ENCODE measurements around the gene CISD2. TPM values are rescaled to one million over a fixed set of nuclear protein-coding genes. Genes with fewer than 3 reads are reported as not detected.
"Not testable (repeated sequence)": the region's sequence is repeated elsewhere in the genome, so short reads cannot be mapped to it uniquely, and the experiment has no call there.

The CISD2 gene
- total RNA-seq, 2 donors from 2014 or later, result 14.3 to 14.4 TPM

DNA sequence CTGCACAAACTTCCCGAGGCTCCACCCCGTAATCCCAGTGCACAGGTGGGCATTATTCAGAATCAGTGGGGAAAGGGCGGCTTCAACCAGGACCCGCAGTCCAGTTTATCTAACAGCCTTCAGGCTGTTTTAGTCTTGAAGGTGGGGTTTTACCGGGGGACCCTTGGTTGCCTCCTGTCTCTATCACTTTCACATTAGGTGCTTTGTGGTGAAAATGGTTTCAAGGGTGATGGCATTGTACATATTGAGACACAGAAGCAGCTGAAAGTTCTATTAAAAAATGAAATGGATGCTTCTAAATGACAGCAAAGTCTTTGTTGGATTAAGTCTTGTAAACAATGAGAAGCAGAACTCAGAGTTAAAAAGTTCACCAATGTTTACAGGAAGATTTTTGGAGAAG, 27.8 kb downstream of the CISD2 start:
- not testable (repeated sequence) for H3K27ac Mint-ChIP-seq; H3K36me3 Mint-ChIP-seq (ENCODE audit: low read depth); H3K4me3 Mint-ChIP-seq; H3K9me3 ChIP-seq (ENCODE audit: control insufficient read depth, low read length, poor library complexity, severe bottlenecking); H3K4me1 Mint-ChIP-seq; ATAC-seq; H3K27me3 Mint-ChIP-seq; DNase-seq

DNA sequence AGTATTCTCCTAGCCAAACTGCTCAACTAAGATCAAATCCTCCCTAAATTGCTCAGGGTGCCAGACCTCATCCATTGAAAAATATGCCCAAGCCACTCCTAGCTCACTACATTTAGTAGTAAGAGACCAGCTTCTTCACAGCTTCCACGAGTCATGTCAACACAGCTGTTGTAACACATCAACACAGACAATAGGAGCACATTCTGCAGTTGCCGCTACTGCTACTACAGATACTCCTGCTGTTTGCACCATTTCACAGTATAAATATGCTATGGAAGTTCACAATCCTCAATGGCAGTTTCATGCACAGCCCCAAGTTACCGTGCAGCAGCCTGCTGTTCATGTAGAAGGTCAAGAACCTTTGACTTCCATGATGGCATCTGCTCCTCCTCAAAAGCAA, 28.8 kb downstream of the CISD2 start:
- not testable (repeated sequence) for H3K36me3 Mint-ChIP-seq (ENCODE audit: low read depth); H3K9me3 ChIP-seq (ENCODE audit: control insufficient read depth, low read length, poor library complexity, severe bottlenecking); H3K4me3 Mint-ChIP-seq; H3K4me1 Mint-ChIP-seq; H3K27me3 Mint-ChIP-seq; H3K27ac Mint-ChIP-seq; DNase-seq; ATAC-seq

GRCh38 chr4:102901804-102902203, 33.0 kb downstream of the CISD2 start:
- Mint-ChIP-seq H3K27me3 (no peaks in the 10 kb centered on the region), H3K4me3 (no peak overlapping the region), H3K36me3 (ENCODE audit: low read depth) (no peaks in the 10 kb centered on the region), H3K4me1 (no peaks in the 10 kb centered on the region), H3K27ac (no peak overlapping the region)
- H3K9me3 ChIP-seq (ENCODE audit: control insufficient read depth, low read length, poor library complexity, severe bottlenecking), result no peaks in the 10 kb centered on the region
- ATAC-seq (no peak), DNase-seq (no peak)

DNA sequence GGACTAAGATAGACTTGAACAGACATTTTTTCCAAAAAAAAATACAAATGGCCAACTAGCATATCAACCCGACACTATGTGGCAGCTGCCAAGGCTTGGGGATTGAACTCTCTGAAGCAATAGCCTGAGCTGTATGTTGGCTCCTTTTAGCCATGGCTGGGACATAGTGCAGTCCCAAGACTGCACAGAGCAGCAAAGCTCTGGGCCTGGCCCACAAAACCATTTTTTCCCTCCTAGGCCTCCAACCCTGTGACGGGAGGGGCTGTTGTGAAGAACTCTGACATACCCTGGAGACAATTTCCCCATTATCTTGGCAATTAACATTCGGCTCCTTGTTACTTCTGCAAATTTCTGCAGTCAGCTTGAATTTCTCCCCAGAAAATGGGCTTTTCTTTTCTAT, 50.1 kb downstream of the CISD2 start:
- no peak for DNase-seq
- H3K4me3 Mint-ChIP-seq, result no peak overlapping the region
- ATAC-seq, result no peak
- peaks cover 8% of the 10 kb centered on the region for H3K36me3 Mint-ChIP-seq (ENCODE audit: low read depth)
- H3K9me3 ChIP-seq (ENCODE audit: control insufficient read depth, low read length, poor library complexity, severe bottlenecking), result no peaks in the 10 kb centered on the region
- H3K4me1 Mint-ChIP-seq, result no peaks in the 10 kb centered on the region
- no peaks in the 10 kb centered on the region for H3K27me3 Mint-ChIP-seq
- H3K27ac Mint-ChIP-seq, result no peak overlapping the region

DNA sequence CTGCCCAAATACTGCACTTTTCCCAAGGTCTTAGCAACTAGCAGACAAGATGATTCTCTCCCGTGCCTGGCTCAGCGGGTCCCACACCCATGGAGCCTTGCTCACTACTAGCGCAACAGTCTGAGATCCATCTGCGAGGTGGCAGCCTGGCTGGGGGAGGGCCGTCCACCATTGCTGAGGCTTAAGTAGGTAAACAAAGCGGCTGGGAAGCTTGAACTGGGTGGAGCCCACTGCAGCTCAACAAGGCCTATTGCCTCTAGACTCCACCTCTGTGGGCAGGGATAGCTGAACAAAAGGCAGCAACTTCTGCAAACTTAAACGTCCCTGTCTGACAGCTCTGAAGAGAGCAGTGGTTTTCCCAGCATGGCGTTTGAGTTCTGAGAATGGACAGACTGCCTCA, 50.9 kb downstream of the CISD2 start:
- not testable (repeated sequence) for H3K9me3 ChIP-seq (ENCODE audit: control insufficient read depth, low read length, poor library complexity, severe bottlenecking); DNase-seq; H3K36me3 Mint-ChIP-seq (ENCODE audit: low read depth); H3K27ac Mint-ChIP-seq; H3K4me1 Mint-ChIP-seq; ATAC-seq; H3K27me3 Mint-ChIP-seq; H3K4me3 Mint-ChIP-seq

- H3K9me3 ChIP-seq (ENCODE audit: control insufficient read depth, low read length, poor library complexity, severe bottlenecking), result no peaks in the 10 kb centered on the region
- H3K4me1 Mint-ChIP-seq, result no peaks in the 10 kb centered on the region
- peaks cover 3% of the 10 kb centered on the region for H3K36me3 Mint-ChIP-seq (ENCODE audit: low read depth)
- ATAC-seq (no peak), DNase-seq (no peak)
- H3K4me3 Mint-ChIP-seq, result no peak overlapping the region
- H3K27me3 Mint-ChIP-seq, result no peaks in the 10 kb centered on the region
- no peak overlapping the region for H3K27ac Mint-ChIP-seq
Observed at GRCh38 chr4:102935716-102936115, 66.9 kb downstream of the CISD2 start.

DNA sequence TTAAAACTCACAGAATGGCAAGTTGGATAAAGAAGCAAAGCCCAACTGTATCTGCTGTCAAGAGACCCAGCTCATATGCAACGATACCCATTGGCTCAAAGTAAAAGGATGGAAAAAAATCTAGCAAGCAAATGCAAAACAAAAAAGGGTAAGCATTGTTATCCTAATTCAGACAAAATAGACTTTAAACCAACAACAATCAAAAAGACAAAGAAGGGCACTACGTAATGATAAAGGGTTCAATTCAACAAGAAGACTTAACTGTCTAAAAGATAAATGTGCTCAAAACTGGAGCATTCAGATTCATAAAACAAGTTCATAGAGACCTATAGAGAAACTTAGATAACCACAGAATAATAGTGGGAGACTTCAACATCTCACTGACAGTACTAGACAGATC, 69.3 kb downstream of the CISD2 start:
- not testable (repeated sequence) for H3K27ac Mint-ChIP-seq; H3K27me3 Mint-ChIP-seq; H3K4me3 Mint-ChIP-seq; H3K9me3 ChIP-seq (ENCODE audit: control insufficient read depth, low read length, poor library complexity, severe bottlenecking); ATAC-seq; H3K4me1 Mint-ChIP-seq; H3K36me3 Mint-ChIP-seq (ENCODE audit: low read depth); DNase-seq

Other genes with a start within 250 kb of the CISD2 start
- gene MANBA, start 108.0 kb upstream of the CISD2 start, total RNA-seq, result 10 to 100 TPM; 20.0 to 27.0 TPM
- 100 to 1,000 TPM; 526 to 528 TPM for gene UBE2D3, start 41.4 kb upstream of the CISD2 start, total RNA-seq
- gene SLC9B1, start 150.7 kb downstream of the CISD2 start, total RNA-seq, result 1 to 10 TPM; 1.4 to 4.6 TPM
- 10 to 100 TPM; 22.0 to 25.4 TPM for gene SLC9B2, start 207.8 kb downstream of the CISD2 start, total RNA-seq
- 10 to 100 TPM in 1 of 2 donors, 1 to 10 TPM in 1; 8.6 to 11.2 TPM for gene BDH2, start 230.8 kb downstream of the CISD2 start, total RNA-seq

All from T-helper 17 cell (primary cell).